Panc1 (cell line): ENCODE data around the gene ELP5. TPM values are rescaled to one million over a fixed set of nuclear protein-coding genes. Genes with fewer than 3 reads are reported as not detected.

Source experiments
- ATAC-seq: fragments of 200-7000 bp; cut with Tn5 transposase; 2 replicates; pipeline ENCODE4 v1.9.1; 2020; ENCODE audit warnings: mild to moderate bottlenecking, moderate library complexity
- BruUV-seq: library from RNA; stranded (reverse); fragments of 400-500 nt; replicated peaks from 2 replicates; lab custom pipeline; 2021; lab: Mats Ljungman, UMichigan
- CTCF ChIA-PET: fragments of 300-600 bp; sonication (Branson Sonifier 250); formaldehyde crosslinking; loops from one replicate; lab custom pipeline; 2022; ENCODE audit warnings: antibody characterized with exemption; lab: Charles Lee
- POLR2A ChIA-PET: fragments of 300-600 bp; sonication (Branson Sonifier 250); formaldehyde crosslinking; loops from one replicate; lab custom pipeline; 2022; ENCODE audit warnings: antibody characterized with exemption; lab: Charles Lee
- DNase-seq: peaks from one replicate; pipeline ENCODE4 v3.0.0-alpha.2; 2010; ENCODE audit warnings: low read depth, low spot score
- H3K27ac ChIP-seq: 2 replicates; pipeline ENCODE4 v1.5.1; 2011; ENCODE audit warnings: mild to moderate bottlenecking, low read length, inconsistent platforms
- H3K27me3 ChIP-seq: fragments of 200-500 bp; sonication (Bioruptor generic); 2 replicates; pipeline ENCODE4 v1.6.0; 2014; ENCODE audit warnings: low read length, inconsistent platforms; ENCODE audit not compliant: control insufficient read depth, insufficient read depth
- H3K36me3 ChIP-seq: fragments of 200-500 bp; sonication (Bioruptor generic); 2 replicates; pipeline ENCODE4 v1.5.1; 2014; ENCODE audit warnings: inconsistent platforms, mild to moderate bottlenecking, low read length, moderate library complexity; ENCODE audit not compliant: control insufficient read depth, insufficient read depth
- H3K4me1 ChIP-seq: 2 replicates; pipeline ENCODE4 v1.5.1; 2011; ENCODE audit warnings: inconsistent platforms, mild to moderate bottlenecking, low read length, moderate library complexity; ENCODE audit not compliant: control insufficient read depth, insufficient read depth
- H3K4me3 ChIP-seq, 2 experiments: 2 replicates each; pipeline ENCODE4 v1.5.1; 2011 to 2012; ENCODE audit warnings: low read depth in 2 of 2, low read length in 2 of 2, mild to moderate bottlenecking in 2 of 2, inconsistent platforms in 1 of 2, moderate library complexity in 1 of 2
- H3K9me3 ChIP-seq: fragments of 200-500 bp; sonication (Bioruptor generic); 2 replicates; pipeline ENCODE4 v1.5.1; 2014; ENCODE audit warnings: low read depth, mild to moderate bottlenecking, inconsistent platforms, low read length, moderate library complexity; ENCODE audit not compliant: control insufficient read depth, insufficient read depth
- CTCF ChIP-seq: fragments of 450-650 bp; IDR thresholded peaks from 2 replicates; pipeline ENCODE4 v1.5.1; 2017; ENCODE audit warnings: mild to moderate bottlenecking
- POLR2AphosphoS5 ChIP-seq: IDR thresholded peaks from 2 replicates; pipeline ENCODE4 v1.6.1; 2012; ENCODE audit warnings: mild to moderate bottlenecking, low read depth, low read length, moderate library complexity
- REST ChIP-seq, 2 experiments: IDR thresholded peaks; 2 replicates each; pipeline ENCODE4 v1.6.1; 2011 to 2012; ENCODE audit warnings: low read depth in 2 of 2, control low read depth in 1 of 2, low read length in 1 of 2, mild to moderate bottlenecking in 1 of 2, moderate library complexity in 1 of 2; ENCODE audit not compliant: insufficient read depth in 1 of 2
- SIN3A ChIP-seq: IDR thresholded peaks from 2 replicates; pipeline ENCODE4 v1.6.1; 2012; ENCODE audit warnings: low read depth, mild to moderate bottlenecking, low read length, moderate library complexity, borderline replicate concordance; ENCODE audit not compliant: insufficient read depth
- TCF7L2 ChIP-seq: IDR thresholded peaks from 2 replicates; pipeline ENCODE4 v1.6.1; 2011; ENCODE audit warnings: mild to moderate bottlenecking, low read depth, low read length, inconsistent platforms
- in situ Hi-C: cut with HindIII; loops from 2 replicates; pipeline ENCODE4 v1.10.0; 2016; ENCODE audit warnings: low sequenced_read_pairs, low pct_unique_long_range_greater_than_20kb
- intact Hi-C: fragments of 100-400 bp; cut with micrococcal nuclease; formaldehyde crosslinking; loops from one replicate; pipeline ENCODE4 v1.10.0; 2022; ENCODE audit not compliant: unreplicated experiment
- total RNA-seq: library from RNA; stranded (reverse); gene quantifications from one replicate; pipeline ENCODE4 v1.2.1, GENCODE V29; 2021; ENCODE audit not compliant: unreplicated experiment

Gene ELP5
- total RNA-seq, 1 experiment from 2014 or later, result 89.5 TPM

GRCh38 chr17:7228920-7229319 is 23.1 kb upstream of the ELP5 start:
- no peak overlapping the region for H3K27ac ChIP-seq
- no peak for ATAC-seq
- TF ChIP-seq POLR2AphosphoS5 (no peak), REST (IDR thresholded peaks at IDR 0.05; ENCODE audit: insufficient read depth in 1 of 2, low read depth in 2 of 2, low read length in 1 of 2) (no peak), TCF7L2 (no peak), SIN3A (no peak), CTCF (no peak)
- in situ Hi-C loops, result no loop called here
- ChIA-PET POLR2A (no interaction called here), CTCF (no interaction called here)
- no peaks in the 10 kb centered on the region; the same call in 1 of the 2 replicates for H3K36me3 ChIP-seq
- no TSS peak for BruUV-seq
- DNase-seq, result no peak
- H3K4me3 ChIP-seq, result no peak overlapping the region
- no peaks in the 10 kb centered on the region for H3K9me3 ChIP-seq
- H3K4me1 ChIP-seq, result peaks cover 27% of the 10 kb centered on the region
- no peaks in the 10 kb centered on the region for H3K27me3 ChIP-seq
- intact Hi-C loops, result no loop called here

GRCh38 chr17:7229504-7229903 is 22.5 kb upstream of the ELP5 start:
- Histone ChIP-seq H3K9me3 (no peaks in the 10 kb centered on the region), H3K4me1 (peaks cover 26% of the 10 kb centered on the region), H3K4me3 (no peak overlapping the region), H3K27me3 (no peaks in the 10 kb centered on the region), H3K27ac (no peak overlapping the region), H3K36me3 (no peaks in the 10 kb centered on the region; the same call in 1 of the 2 replicates)
- ATAC-seq (no peak), DNase-seq (no peak)
- no TSS peak for BruUV-seq
- CTCF ChIA-PET, result no interaction called here
- in situ Hi-C loops, result no loop called here
- intact Hi-C loops, result no loop called here
- TF ChIP-seq SIN3A, result no peak
- TF ChIP-seq POLR2AphosphoS5, result no peak
- no peak for TF ChIP-seq REST (IDR thresholded peaks at IDR 0.05; ENCODE audit: insufficient read depth in 1 of 2, low read depth in 2 of 2, low read length in 1 of 2)
- no peak for TF ChIP-seq TCF7L2
- no peak for TF ChIP-seq CTCF
- POLR2A ChIA-PET, result no interaction called here
